HuH-7 (cell line): ENCODE measurements around the gene SPIB.
"Not testable (repeated sequence)": the region's sequence is repeated elsewhere in the genome, so short reads cannot be mapped to it uniquely, and the experiment has no call there.

Experiments
- DNase-seq: peaks from one replicate; pipeline ENCODE4 v3.0.0; 2011; ENCODE audit warnings: low spot score

SPIB gene

DNA sequence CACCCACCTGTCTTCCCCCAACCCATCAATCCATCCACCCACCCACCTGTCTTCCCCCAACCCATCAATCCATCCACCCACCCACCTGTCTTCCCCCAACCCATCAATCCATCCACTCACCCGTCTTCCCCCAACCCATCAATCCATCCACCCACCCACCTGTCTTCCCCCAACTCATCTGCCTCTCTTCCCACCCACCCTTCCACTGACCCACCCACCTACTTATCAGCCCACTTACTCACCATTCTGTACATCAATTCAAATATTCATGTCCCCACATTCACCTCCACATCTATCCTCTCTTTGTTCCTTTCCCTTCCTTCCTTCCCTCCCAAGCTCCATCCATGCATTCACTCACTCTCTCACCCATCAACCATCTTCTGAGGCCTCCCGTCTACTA, 20.4 kb downstream of the SPIB start:
- not testable (repeated sequence) for DNase-seq

DNA sequence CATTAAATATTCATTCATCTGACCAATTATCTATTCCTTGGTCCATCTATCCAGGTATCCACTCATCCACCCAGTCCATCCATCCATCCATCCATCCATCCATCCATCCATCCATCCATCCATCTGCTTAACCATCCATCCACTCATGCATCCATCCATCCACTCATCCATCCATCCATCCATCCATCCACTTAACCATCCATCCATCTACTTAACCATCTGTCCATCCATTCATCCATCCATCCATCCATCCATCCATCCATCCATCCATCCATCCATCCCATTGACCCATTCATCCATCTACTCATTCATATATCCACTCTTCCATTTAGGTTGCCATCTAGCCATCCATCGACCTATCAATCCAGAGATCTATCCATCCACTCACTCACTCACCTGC, 25.3 kb downstream of the SPIB start:
- no peak for DNase-seq

DNA sequence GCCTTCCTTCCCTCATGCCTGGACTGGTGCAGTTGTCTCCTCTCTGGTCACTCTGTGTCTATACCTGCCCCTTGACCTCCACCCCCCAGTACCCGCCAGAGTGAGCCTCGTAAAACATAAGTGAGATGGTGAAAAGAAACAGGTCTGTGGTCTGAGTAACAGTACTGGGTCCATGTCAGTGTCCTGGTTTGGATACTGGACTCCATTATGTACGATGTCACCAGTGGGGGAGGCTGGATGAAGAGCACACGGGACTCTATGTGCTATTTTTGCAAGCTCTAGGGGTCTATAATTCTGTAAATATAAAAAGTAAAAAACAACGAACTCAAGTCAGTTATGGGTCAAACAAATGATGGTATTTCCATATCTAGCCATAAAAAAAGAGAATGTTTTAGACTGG, 28.3 kb downstream of the SPIB start:
- DNase-seq, result no peak

GRCh38 chr19:50447750-50448149, 29.0 kb downstream of the SPIB start:
- no peak for DNase-seq

- no peak for DNase-seq
Measured at GRCh38 chr19:50449236-50449899, 30.6 kb downstream of the SPIB start.

DNA sequence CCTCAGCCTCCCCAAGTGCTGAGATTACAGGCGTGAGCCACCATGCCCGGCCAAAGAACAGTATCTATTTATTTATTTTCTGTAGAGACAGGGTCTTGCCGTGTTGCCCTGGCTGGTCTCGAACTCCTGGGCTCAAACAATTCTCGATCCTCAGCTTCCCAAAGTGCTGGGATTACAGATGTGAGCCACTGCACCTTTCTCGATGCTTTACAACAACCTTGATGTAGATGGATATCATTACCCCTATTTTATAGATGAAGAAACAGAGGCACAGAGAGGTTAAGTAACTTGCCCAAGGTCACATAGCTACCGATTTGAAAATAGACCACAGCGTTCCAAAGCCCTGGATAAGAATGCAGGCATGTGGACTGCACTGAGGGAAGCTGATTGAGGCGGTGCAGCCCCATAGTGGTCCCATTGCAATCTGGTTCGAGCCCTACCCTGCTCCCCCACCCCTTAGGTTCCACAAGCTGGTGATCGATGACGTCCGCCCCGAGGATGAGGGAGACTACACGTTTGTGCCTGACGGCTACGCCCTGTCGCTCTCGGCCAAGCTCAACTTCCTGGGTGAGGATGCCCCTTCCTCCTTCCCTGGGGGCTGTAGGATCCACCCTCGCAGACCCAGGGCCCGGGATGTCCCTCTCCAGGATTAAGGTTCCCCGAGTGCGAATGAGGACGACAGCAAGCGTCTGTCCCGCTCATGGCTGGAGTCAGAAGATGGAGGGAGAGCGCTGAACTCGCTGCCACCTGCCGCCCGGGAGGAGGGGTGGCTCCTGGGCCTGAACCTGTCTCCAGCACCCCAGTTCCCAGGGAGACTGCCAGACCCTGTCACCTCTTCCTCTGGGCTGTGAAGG, 31.9 kb downstream of the SPIB start:
- no peak for DNase-seq

GRCh38 chr19:50451223-50451534, 32.4 kb downstream of the SPIB start:
- no peak for DNase-seq

GRCh38 chr19:50453243-50453642, 34.5 kb downstream of the SPIB start:
- DNase-seq, result no peak

- DNase-seq, result no peak
Measured at GRCh38 chr19:50455992-50456391, 37.3 kb downstream of the SPIB start.

- no peak for DNase-seq
Measured at GRCh38 chr19:50457300-50457699, 38.6 kb downstream of the SPIB start.

DNA sequence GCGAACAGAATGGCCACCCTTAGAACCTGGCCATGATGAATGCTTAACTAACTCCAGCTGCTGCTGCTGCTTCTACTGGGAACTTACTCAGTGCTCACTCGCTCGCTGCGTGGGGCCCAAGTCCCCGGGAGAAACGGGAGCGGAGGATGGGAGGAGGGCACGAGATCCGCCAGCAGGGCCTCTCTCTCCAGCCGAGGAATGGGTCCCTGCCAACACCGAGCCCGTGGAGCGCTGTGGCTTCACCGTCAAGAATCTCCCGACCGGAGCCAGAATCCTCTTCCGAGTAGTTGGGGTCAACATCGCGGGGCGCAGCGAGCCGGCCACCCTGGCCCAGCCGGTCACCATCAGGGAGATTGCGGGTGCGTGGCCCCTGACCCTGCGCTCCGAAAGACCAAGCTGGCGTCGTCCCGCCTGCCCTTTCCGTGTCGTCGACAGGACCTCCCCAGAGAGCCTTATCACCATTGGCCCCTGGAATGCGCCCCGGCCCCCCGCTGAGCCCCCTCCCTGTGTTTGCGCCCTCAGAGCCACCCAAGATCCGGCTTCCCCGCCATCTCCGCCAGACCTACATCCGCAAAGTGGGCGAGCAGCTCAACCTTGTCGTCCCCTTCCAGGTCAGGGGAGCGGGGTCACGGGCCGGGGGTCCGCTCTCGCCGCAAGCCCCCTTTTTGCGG, 39.8 kb downstream of the SPIB start:
- no peak for DNase-seq

DNA sequence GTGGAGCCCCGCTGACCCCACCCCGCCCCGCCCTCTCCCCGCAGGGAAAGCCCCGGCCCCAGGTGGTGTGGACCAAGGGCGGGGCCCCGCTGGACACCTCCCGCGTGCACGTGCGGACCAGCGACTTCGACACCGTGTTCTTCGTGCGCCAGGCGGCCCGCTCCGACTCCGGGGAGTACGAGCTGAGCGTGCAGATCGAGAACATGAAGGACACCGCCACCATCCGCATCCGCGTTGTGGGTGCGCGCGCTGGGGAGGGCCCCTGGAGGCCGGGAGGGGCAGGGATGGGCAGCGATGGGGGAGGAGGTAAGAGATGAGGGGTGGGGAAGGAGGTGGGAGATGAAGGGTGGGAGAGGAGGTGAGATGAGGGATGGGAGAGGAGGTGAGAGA, 40.3 kb downstream of the SPIB start:
- DNase-seq, result no peak

- DNase-seq, result no peak
Measured at GRCh38 chr19:50459638-50460037, 40.9 kb downstream of the SPIB start.

DNA sequence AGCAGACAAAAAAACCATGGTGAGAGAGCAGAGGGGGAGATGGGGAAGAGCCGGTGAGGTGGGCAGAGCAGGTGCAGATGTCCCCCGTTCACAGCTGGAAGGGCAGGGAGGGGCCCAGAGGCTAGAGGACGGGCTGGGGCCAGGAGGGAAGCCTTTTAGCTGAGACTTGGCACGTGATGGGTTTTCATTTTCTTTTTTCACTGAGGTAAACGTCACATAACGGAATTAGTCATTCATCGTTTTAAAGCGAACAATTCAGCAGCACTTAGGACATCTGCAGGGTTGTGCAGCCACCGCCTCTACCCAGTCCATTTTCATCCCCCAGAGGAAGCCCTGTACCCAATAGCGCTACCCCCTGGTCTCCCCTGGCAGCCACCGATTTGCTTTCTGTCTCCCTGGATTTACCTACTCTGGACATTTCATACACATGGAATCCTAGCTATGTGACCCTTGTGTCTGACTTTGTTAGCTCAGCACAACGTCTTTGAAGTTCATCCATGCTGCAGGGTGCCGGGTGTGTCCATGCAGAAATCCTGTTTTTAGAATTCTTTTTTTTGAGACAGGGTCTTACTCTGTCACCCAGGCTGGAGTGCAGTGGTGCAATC, 41.5 kb downstream of the SPIB start:
- peak; percentile 49 for DNase-seq

GRCh38 chr19:50461066-50461875, 42.5 kb downstream of the SPIB start:
- DNase-seq, result peak; percentile 96

DNA sequence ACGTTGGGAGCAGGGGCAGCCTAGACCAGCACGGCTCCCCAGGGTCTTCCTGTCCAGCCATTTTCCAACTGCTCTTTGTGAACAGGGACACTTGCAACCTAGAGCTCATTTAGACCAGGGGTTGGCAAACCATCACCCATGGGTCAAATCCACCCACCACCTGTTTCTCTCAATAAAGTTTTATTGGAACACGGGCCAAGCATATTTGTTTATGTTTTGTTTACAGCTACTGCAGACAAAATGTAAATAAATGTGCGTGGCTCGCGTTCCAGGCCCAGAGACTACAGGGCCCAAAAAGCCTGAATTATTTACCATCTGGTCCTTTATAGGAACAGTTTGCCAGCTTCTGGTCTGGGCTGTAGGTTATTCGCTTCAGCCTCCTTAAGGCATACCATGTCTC, 44.2 kb downstream of the SPIB start:
- DNase-seq, result no peak

GRCh38 chr19:50464348-50464747, 45.6 kb downstream of the SPIB start:
- no peak for DNase-seq

GRCh38 chr19:50465000-50465399, 46.3 kb downstream of the SPIB start:
- DNase-seq, result no peak

- peak; percentile 67 for DNase-seq
Measured at GRCh38 chr19:50465986-50466705, 47.4 kb downstream of the SPIB start.

DNA sequence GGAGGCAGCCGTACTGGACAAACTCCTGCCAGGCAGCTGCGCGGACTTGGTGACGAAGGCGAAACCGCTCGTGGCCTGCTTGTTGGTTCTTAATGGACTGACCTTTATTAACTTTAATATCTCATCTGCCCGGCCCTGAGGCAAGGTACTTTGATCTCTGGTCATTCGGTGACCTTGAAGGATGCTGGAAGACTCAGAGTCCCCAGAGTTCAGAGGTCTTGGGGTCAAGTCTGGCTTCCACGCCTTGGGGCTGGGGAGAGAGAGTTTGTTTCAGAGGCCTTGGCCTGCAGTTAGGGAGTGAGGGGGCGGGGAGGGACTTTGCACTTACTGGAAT, 47.9 kb downstream of the SPIB start:
- DNase-seq, result no peak

GRCh38 chr19:50467566-50467965, 48.8 kb downstream of the SPIB start:
- DNase-seq, result no peak
